Ishikawa (cell line): ENCODE measurements around the gene MPL.

Experiments used
- EP300 ChIP-seq: IDR thresholded peaks from 2 replicates; pipeline ENCODE4 v1.6.1; 2012; ENCODE audit warnings: borderline replicate concordance
- RAD21 ChIP-seq: IDR thresholded peaks from 2 replicates; pipeline ENCODE4 v1.6.1; 2012; ENCODE audit warnings: low read depth
- TF ChIP-seq, protein P1 (sequence below): IDR thresholded peaks from 2 replicates; pipeline ENCODE4 v1.6.1; 2012

DNA sequence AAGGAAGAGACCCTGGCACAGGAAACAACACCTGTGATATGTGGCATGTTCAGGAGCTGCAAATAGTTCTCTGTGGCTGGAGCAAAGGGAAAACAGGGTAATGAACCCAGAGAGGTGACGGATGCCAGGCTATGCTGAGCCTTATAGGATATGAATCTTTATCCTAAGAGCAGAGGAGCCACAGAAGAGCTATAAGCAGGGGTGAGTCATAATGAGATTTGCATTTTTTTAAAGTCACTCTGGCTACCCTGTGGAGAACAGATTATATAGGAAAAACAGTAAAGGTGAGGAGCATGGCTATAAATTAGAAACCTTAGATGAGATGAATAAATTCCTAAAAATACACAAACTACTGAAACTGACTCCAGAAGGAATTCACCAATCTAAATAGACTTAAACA lies 12.8 kb upstream of the MPL start:
- TF ChIP-seq, protein P1, sequence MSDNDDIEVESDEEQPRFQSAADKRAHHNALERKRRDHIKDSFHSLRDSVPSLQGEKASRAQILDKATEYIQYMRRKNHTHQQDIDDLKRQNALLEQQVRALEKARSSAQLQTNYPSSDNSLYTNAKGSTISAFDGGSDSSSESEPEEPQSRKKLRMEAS: no peak
- TF ChIP-seq EP300 (no peak), RAD21 (no peak)
